MM.1S (cell line): ENCODE results near the gene RPL22L1.

Source experiments
- DNase-seq: peaks from one replicate; pipeline ENCODE4 v3.0.0-alpha.2; 2015
- H2AFZ ChIP-seq: fragments of 300-600 bp; sonication (generic); 2 replicates; pipeline ENCODE4 v1.6.0; 2016; ENCODE audit warnings: antibody characterized with exemption, low read length
- H3F3A ChIP-seq: fragments of 300-600 bp; sonication (generic); 2 replicates; pipeline ENCODE4 v1.6.1; 2016; ENCODE audit warnings: mild to moderate bottlenecking, antibody characterized with exemption, low read length, moderate library complexity, mixed read lengths; ENCODE audit not compliant: insufficient read depth
- H3K27ac ChIP-seq: fragments of 300-600 bp; sonication (generic); 2 replicates; pipeline ENCODE4 v1.5.1; 2016; ENCODE audit warnings: mild to moderate bottlenecking, low read length
- H3K27me3 ChIP-seq: fragments of 300-600 bp; sonication (generic); replicated peaks from 2 replicates; pipeline ENCODE4 v1.6.0; 2016; ENCODE audit warnings: low read length; ENCODE audit not compliant: insufficient read depth
- H3K36me3 ChIP-seq: fragments of 300-600 bp; sonication (generic); replicated peaks from 2 replicates; pipeline ENCODE4 v1.6.1; 2016; ENCODE audit warnings: mild to moderate bottlenecking, low read length, mixed read lengths; ENCODE audit not compliant: insufficient read depth
- H3K4me1 ChIP-seq: fragments of 300-600 bp; sonication (generic); 2 replicates; pipeline ENCODE4 v1.6.1; 2016; ENCODE audit warnings: low read length, mixed read lengths
- H3K4me2 ChIP-seq: fragments of 300-600 bp; sonication (generic); 2 replicates; pipeline ENCODE4 v1.6.0; 2016; ENCODE audit warnings: low read depth, low read length
- H3K4me3 ChIP-seq: fragments of 300-600 bp; sonication (generic); 2 replicates; pipeline ENCODE4 v1.5.1; 2016; ENCODE audit warnings: low read length, mixed read lengths
- H3K79me2 ChIP-seq: fragments of 300-600 bp; sonication (generic); 2 replicates; pipeline ENCODE4 v1.6.1; 2016; ENCODE audit warnings: mixed run types, low read length, mixed read lengths
- H3K9ac ChIP-seq: fragments of 300-600 bp; sonication (generic); 2 replicates; pipeline ENCODE4 v1.6.1; 2016; ENCODE audit warnings: low read length, mixed read lengths
- H3K9me2 ChIP-seq: fragments of 300-600 bp; sonication (generic); replicated peaks from 2 replicates; pipeline ENCODE4 v1.6.1; 2016; ENCODE audit warnings: mild to moderate bottlenecking, low read length, mixed read lengths; ENCODE audit not compliant: insufficient read depth
- H3K9me3 ChIP-seq: fragments of 300-600 bp; sonication (generic); replicated peaks from 2 replicates; pipeline ENCODE4 v1.6.1; 2016; ENCODE audit warnings: mild to moderate bottlenecking, low read length, mixed read lengths; ENCODE audit not compliant: insufficient read depth
- H4K20me1 ChIP-seq: fragments of 300-600 bp; sonication (generic); 2 replicates; pipeline ENCODE4 v1.6.1; 2016; ENCODE audit warnings: mild to moderate bottlenecking, low read length, moderate library complexity, mixed read lengths; ENCODE audit not compliant: insufficient read depth
- CTCF ChIP-seq: fragments of 300-600 bp; sonication (generic); IDR thresholded peaks from 2 replicates; pipeline ENCODE4 v1.5.1; 2016; ENCODE audit warnings: antibody characterized with exemption, low read length, mixed read lengths
- EZH2 ChIP-seq: fragments of 300-600 bp; sonication (generic); optimal IDR thresholded peaks from 2 replicates; pipeline ENCODE3; 2017; ENCODE audit warnings: low read depth, mild to moderate bottlenecking, antibody characterized with exemption, low read length, mixed read lengths
- EZH2phosphoT487 ChIP-seq: fragments of 300-600 bp; sonication (generic); IDR thresholded peaks from 2 replicates; pipeline ENCODE4 v1.6.1; 2018; ENCODE audit warnings: antibody characterized with exemption, low read length

The RPL22L1 gene

GRCh38 chr3:170914212-170914611, 44.2 kb upstream of the RPL22L1 start:
- TF ChIP-seq EZH2 (no peak), CTCF (no peak), EZH2phosphoT487 (no peak)
- no peak overlapping the region for H3K4me2 ChIP-seq
- H3K4me3 ChIP-seq, result no peak overlapping the region
- H3K27me3 ChIP-seq, result no peaks in the 10 kb centered on the region
- H3F3A ChIP-seq, result peaks cover 3% of the 10 kb centered on the region; the same call in 1 of the 2 replicates
- no peaks in the 10 kb centered on the region for H3K79me2 ChIP-seq
- H2AFZ ChIP-seq, result no peak overlapping the region
- H3K4me1 ChIP-seq, result no peaks in the 10 kb centered on the region
- no peaks in the 10 kb centered on the region for H4K20me1 ChIP-seq
- no peak for DNase-seq
- no peaks in the 10 kb centered on the region for H3K9me3 ChIP-seq
- H3K9me2 ChIP-seq, result no peaks in the 10 kb centered on the region
- no peak overlapping the region for H3K27ac ChIP-seq
- no peak overlapping the region for H3K9ac ChIP-seq
- H3K36me3 ChIP-seq, result no peaks in the 10 kb centered on the region

- Histone ChIP-seq H3K9ac (no peak overlapping the region), H3K79me2 (no peaks in the 10 kb centered on the region), H3K27me3 (no peaks in the 10 kb centered on the region), H4K20me1 (no peaks in the 10 kb centered on the region), H3K4me2 (no peak overlapping the region), H3K4me3 (no peak overlapping the region), H3K36me3 (no peaks in the 10 kb centered on the region), H3F3A (peaks cover 8% of the 10 kb centered on the region; the same call in 1 of the 2 replicates), H3K4me1 (0 out of 2 replicates have a peak, but pooled peaks cover 7% of the 10 kb centered on the region), H2AFZ (no peak overlapping the region), H3K27ac (no peak overlapping the region), H3K9me3 (no peaks in the 10 kb centered on the region), H3K9me2 (no peaks in the 10 kb centered on the region)
- TF ChIP-seq EZH2, result no peak
- TF ChIP-seq EZH2phosphoT487, result no peak
- TF ChIP-seq CTCF, result no peak
- no peak for DNase-seq
Observed at GRCh38 chr3:170911051-170911450, 41.1 kb upstream of the RPL22L1 start.

- 0 out of 2 replicates have a peak, but pooled peaks cover 7% of the 10 kb centered on the region for H3K4me1 ChIP-seq
- H3K27me3 ChIP-seq, result no peaks in the 10 kb centered on the region
- no peak overlapping the region for H2AFZ ChIP-seq
- H3K9me2 ChIP-seq, result no peaks in the 10 kb centered on the region
- no peaks in the 10 kb centered on the region for H3K9me3 ChIP-seq
- H3K9ac ChIP-seq, result no peak overlapping the region
- H3F3A ChIP-seq, result peaks cover 8% of the 10 kb centered on the region; the same call in 1 of the 2 replicates
- no peak overlapping the region for H3K4me3 ChIP-seq
- no peaks in the 10 kb centered on the region for H3K79me2 ChIP-seq
- no peaks in the 10 kb centered on the region for H3K36me3 ChIP-seq
- H4K20me1 ChIP-seq, result no peaks in the 10 kb centered on the region
- H3K27ac ChIP-seq, result no peak overlapping the region
- TF ChIP-seq CTCF (no peak), EZH2phosphoT487 (no peak), EZH2 (no peak)
- DNase-seq, result no peak
- no peak overlapping the region for H3K4me2 ChIP-seq
Observed at GRCh38 chr3:170910542-170910941, 40.5 kb upstream of the RPL22L1 start.
